GM19455 (cell line): ENCODE measurements around the gene NFIL3.

Source experiments
- ATAC-seq: cut with Tn5 transposase; IDR thresholded peaks from one replicate; pipeline ENCODE4 v1.9.1; 2021; ENCODE audit not compliant: unreplicated experiment

Gene NFIL3

DNA sequence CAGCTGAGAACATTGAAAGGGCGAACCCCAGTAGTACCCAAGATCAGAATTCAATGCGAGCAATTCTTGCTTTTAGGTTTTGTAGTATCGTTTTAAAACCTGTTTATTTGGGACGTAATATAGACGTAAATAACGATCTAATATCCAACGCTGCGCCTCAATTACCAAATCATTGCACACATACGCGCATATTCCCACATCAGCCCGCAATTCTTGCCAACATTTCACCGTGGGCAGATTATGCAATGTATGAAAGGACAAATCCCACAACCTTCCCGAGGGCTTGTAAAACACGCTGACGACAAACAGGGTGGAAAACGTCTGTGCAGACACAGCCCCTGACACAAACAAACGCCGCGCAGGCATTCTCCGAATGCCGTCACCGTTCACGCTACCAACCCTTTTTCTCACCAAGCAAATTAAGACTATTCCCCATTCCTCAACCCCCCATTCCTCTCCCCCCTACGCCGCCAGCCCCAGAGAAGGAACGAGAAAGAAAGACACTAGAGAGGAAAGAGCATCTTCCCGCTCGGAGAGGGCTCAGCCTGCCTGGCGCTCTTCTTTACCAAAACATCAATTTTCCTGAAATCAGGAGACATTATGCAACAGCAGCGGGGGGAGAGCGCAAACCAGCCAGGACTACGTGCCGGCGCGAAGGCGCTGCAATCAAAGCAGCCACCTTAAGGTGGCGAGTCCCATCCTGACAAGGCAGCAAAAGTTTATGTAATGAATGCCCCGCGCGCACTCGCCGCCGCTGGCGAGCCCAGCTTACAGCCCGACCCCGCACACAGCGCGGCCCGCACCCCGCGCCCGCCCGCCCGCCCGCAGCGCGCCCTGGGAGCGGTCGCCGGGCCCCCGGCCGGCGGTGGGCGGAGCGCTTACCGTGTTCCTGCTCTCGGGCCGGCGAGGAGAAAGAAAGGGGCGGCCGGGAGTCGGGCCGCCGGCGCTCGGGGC is 597 bp downstream of the NFIL3 start:
- peak; percentile 49 for ATAC-seq

DNA sequence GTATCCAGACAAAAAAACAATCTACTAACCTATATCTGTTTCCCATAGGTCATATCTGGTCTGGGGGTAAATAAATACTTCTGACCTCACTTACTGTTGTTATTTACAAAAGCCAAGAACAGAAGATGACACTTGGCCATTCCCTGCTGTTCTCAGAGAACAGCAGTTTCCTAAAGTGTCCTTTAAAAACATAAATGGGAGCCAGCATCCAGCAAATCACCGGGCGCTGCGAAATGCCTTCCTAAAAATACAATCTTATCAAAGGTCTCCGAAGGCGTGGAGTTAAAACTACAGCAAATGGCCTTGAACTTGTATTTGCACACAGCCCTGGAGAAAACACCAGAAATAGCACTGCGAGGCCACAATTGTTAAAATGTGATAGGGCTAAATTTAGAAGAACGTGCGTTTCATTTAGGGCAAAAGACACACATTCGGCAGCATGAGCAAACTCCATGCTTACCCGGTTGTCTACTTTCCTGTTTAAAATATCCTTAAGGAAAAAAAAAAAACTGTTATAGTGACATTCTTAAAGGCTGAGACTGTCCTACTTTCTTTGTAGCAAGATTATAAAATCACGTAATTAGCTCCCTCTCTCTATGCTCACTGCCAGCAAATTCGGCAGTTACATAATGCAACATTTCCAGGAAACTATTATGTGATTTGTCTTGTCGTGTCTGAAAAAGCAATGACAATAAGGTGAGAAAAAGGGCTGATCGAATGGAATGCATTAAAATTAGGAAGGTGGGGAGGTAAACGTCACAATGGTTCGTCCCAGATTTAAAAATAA is 1.5 kb downstream of the NFIL3 start:
- ATAC-seq: no peak

DNA sequence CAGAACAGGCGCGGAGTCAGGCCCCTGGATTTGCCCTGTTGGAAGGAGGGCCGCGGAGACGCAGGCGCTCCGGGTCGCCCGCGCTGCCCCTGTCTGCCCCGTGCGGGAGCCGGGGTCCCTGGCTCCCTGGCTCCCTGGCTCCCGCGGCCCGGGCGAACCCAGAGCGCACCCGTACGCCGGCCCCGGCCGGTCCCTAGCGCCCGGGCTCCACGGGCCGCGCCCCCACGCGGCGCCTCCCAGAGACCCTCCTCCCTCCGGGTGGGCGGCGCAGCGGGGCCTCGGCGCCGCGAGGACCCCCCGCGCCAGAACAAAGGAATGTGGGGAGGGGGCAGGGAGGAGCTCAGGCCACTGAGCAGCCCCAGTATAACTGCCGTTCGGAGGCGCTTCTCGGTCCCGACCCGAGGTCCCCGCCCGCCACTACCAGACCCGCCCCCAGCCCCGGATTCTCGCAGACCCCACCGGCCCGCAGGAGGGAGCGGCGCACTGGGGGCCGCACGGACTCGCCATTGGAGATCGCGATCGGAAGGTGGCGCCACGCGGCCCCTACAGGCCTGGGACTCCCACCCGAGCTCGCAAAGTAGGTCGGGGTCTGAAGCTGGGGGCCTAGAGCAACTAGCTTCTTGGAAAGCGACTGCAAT is 2.4 kb downstream of the NFIL3 start:
- no peak for ATAC-seq

DNA sequence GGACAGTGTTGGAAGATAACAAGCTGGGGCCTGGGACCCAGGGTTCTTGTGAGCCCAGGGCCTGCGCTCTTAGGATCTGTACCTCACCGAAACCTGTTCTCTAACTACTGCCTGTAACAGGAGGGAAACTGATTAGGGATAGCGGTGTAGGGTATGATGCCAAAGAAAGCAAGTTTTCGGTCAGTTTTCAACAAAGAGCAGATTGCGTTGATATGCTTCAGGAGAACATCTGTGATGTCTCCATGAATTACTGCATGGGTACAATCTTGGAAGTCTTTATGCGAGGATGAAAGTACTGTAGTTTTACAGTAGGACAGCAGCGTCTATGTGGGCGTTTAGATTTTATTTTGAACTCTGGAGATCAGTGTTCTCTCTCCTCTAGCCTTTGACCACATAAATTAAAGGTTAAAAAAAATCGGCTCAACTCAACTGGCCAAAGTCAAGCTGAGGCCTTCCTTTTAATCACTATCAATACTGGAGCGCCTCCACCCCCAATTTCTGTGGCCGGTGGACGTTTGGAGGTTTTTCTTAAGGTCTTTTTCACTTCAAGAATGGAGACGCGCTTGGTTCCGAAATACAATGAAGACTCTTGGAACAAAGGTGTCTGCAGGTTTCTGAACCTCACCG is 3.0 kb downstream of the NFIL3 start:
- ATAC-seq: no peak

DNA sequence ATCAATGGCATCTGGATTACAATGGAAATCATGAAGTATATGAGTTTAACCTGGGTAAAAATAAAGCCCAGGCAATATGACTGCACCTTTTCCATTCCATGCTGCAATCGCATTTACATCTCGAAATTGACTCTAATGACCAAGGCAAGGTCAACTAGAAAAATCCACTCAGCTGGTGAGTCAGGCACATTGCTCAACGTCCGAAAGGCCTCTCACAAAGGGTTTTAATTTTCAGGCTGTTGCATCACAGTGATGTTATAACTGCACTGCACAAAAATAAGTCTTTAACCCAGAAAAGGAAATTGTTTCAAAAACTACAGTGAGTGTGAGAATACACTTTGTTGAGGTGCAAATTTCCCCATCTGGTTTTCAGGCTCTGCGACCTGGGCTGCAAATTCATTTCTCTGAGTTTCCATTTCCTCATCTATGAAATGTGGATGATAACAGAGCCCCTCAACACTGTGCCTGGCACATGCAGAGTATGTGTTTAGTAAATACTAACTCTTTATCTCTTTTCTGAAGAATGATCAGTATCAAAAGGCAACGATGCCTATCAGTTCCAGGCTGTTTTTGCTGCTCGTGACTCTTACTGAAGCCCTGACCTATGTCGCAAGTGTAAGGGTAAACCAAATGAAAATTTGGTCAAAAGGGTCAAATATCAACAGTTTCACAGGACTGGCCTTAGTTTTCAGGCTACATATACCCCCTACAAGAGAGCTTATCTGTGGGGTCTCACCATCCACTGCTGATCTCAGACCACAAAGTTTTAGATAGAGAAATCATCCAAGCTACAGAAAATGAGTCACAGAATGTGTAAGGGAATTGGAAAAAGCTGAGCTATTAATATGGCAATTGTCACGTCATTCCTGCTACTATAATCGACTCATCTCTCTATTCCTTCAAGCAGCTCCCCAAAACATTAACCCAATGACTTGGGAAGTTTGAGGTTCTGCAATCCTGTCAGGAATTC is 4.1 kb downstream of the NFIL3 start:
- no peak for ATAC-seq

DNA sequence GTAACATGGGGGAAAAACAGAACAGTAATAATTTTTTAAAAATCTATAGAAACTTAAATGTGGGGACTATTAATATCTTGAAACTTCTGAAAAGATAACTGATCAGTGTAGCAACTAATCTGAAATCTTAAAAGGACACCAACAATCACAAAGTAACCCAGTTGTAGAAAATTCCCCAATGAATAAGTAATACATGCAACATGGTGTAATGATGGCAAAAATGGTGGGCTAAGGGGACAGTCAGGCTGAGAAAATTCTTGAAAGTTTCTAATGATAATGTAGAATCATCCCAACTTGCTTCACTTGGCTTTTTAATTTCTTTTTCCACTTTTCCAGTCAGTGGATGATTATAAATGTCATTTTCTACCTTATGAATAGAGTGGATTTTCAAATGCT is 5.4 kb downstream of the NFIL3 start:
- no peak for ATAC-seq

DNA sequence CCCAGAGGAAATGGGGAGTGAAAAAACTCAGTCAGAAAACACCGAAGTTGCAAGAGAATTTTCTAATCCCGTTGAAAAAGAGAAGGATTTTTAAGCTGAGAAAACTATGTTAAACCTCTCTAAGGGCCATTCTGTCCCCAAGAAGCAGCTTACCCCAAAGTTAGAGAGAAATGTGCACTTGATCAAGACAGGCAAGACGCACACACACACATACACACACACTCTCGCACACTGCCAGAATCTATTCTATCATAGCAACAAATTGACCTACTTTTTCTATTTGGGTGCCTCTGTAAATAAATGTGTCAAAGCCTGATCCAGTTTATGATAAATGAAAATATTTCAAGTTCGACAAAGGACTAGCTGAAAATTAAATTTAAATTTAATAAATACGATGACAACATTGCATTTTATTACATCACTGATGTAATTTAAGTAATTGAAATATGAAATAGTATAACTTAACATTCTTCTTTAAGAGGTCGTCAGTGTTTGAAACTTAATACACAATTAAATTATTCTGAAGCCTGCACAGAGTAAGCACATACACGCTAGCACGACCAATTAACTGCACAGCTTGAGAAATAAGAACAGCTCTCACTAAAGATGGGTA is 5.9 kb downstream of the NFIL3 start:
- no peak for ATAC-seq

DNA sequence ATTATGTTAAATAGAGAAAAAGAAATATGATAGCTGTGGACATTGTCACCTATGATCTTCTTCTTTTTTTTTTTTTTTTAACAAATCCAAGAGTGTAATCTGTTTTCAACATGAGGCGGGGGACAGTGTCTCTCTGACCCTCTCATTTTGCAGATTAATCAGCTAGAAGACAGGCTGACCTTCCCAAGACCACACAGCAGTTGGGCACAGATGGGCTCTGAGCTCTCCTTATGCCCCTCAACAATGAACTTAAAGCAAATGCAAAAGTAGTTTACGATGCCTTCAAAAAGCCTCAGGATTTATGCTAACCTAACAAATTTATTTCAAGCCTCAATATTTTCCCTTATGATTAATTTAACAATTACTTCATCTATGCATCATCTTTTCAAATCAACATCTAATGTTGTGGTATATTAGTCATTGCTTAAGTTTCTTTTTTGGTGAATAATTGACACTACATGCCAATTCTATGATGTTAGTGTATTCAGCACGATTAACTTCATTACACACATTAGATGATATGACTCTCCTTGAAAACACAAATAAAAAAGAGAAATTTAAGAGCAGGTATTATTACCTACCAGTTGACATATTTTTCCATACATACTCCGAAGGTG is 7.4 kb downstream of the NFIL3 start:
- ATAC-seq: no peak

DNA sequence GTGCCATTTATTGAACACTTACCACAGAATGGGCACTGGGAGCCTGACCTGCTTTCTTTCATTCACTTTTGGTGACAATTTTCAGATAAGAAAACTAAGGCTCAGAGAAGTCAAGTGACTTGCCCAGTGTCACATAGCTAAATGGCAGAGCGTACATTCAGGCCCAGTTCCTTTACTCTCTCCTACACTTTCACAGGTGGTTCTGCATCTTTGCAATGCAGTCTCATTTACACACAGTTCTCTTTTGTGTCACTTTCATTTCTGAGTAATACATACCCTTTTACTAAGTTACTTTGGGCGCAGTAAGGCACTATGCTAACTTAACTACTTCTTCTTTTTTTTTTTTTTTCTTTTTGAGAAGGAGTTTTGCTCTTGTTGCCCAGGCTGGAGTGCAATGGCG is 8.3 kb downstream of the NFIL3 start:
- ATAC-seq: peak; percentile 86

DNA sequence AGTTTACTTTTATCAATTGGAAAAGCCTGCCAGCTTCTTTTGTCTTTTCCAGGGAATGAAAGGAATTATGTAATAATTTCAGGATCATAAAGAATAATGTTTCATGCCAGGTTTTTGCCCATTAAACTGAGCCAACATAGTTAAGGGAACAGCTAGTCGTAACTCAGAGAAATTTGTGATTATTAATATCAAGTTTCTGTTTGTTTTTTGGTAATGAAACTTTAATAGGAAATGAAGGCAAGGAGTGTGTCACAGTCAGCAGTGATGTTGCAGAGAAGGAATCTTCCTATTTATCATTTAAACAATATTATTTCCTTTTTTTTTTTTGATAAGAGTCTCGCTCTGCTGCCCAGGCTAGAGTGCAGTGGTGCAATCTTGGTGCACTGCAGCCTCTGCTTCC is 10.7 kb downstream of the NFIL3 start:
- ATAC-seq: no peak

DNA sequence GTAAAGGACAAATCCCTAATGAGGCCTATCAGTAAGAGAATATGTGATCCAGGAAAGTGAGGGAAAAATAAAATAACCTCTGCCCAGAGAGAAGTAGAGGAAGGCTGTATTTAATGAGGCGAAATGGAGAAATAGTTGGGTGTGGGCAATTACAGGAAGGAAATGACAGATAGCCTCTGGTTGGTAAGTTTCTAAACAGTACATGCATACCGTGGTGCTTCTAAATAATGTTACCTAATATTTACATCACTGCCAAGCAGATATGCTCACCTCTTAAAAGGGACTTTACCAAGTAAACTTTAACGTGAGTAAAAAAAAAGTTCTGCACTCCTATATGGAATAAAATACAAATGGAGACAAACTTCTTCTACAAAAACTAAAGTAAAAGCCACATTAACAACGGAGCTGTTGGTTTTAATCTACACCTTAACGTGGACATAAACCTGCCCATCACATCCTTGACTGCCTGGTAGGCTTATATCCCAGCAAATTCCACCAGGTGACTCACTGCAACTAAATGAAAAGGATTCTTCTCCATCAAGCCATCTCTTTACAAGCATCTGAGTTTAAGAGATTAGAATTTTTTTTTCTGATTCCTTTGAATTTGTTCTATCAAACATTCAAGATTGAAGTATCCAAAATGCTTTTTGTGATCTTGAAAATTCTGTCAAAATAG is 12.4 kb downstream of the NFIL3 start:
- ATAC-seq: no peak

DNA sequence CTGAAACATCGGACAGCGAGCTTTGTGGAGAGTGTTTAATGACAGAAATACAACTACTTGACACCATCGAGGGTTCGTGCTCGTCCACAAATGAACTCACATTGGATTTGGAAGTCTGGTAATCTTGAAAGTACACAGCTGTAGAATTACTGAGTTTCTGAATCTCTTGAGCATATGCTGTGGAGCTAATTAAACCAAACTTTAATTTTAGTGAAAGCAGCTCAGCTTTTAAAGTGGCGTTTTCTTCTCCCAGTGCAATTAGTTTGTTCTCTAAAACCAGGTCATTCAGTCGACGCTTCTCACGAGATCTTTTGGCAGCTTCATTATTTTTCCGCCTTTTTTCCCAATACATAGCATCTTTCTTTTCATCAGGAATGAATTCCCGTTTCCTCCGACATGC is 13.5 kb downstream of the NFIL3 start:
- ATAC-seq: no peak

DNA sequence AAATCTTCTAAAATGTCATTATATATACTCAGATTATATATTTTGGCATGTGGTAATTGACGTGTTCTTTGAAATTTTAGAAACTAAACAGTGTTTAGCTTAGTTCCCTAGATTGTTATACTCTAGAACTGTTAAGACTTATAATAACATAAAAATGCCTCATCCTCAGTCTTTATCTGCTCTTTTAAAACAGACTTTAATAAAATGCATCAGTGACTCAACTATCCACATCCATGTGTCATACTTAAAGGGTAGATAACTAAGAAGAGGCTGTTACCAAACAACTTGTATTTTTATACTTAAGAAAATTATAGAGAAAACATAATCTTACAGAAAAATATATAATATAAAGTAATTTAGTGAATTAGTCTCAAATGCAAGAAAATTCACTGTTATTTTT is 15.2 kb downstream of the NFIL3 start:
- ATAC-seq: no peak

DNA sequence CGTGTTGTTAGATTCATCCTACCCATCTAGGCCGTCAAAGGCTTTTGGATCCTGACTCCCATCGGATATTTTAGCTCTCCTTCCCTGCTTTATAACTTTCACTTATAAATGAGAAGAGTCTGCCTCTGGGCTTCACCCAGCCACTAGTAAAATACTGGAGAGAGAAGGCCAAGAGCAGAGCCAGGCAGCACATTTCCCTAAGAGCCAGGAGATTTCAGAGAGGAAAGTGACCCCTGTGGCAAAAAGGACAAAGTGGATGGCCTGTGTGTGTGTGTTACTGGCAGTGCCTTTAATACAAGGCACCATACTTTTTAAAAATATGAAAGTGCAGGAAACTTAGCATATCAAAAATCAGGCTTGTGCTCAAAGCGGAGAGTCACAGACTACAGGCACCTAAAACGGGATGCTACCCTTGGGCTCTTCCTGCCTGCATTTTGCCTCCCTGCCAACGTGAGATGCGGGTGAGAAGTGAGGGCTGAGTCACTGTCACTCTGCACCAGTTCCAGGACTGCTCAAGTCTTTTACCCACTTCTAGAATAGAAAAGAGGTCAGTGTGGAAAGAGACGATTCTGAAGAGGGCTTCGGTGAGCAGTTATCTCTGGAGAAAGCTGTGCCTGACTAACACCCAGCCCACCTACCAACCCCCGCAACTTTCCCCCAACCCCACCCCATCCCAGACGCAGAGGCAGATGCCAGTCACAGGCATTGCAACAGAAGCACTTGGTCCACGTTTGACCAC is 15.9 kb downstream of the NFIL3 start:
- ATAC-seq: no peak

DNA sequence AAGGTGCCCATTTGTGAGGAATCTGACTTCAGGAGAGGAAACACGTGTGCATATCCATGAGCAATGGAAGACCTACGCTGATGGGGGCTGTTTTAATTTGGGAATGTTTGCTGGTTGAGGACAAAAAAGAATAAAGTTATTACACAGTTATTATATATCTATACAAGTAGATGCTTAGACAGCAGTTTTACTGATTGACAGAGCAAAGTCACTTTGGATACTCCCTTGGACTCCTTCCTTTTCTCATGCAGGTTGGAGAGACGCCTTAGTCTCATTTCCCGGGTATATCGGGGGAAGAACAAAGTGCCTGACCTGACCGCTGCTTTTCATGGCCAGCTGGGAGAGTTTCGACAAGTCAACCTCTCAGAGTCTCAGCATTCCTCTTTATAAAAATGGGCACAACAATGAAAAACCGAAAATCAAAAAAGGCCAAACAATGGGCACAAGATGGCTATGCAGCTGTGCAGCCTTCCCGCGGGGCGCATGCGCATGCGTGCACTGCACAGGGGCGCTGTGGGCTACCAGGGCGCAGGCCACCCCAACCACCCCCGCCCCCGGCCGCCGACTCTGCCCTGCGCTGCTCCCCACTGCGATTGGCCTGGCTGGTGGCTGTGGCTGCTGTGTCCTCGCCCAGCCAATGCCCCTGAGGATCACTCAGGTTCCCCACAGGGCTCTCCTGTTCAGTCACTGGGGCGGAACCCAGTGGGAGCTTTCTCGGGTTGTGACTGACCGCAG is 18.1 kb downstream of the NFIL3 start:
- no peak for ATAC-seq

DNA sequence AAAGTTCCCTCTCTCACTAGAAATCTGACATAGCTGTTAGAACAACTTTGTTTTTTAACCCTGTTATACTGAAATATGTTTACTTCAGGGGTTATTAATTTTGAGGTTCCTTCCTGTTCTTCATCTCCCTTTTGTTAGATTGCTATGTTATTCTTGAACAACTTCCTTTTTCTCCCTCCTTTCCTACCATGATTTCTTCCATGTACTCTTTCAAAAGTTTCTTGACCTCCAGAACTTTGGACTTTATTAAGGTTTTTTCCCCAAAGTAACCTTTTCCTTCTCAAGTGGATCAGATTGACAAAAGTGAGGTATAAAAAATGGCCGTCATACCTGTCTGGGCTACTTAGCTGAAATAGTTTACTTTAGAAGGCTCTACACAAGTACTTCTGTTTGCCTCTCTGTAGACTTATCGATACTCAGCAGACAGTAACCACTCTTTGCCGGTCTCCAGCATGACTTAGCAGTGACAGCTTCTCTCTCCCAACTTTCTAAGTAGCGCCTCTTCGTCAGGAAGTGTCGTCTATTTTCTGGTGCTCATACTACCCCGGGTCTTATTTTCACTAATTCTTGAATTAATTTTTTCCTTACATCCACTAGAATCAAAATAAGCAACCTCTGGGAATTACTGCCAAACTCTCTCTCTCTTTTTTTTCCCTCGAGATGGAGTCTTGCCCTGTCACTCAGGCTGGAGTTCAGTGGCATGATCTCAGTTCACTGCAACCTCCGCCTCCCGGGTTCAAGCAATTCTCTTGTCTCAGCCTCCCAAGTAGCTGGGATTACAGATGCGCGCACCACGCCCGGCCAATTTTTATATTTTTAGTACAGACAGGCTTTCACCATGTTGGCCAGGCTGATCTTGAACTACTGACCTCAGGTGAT is 19.7 kb downstream of the NFIL3 start:
- ATAC-seq: no peak
